ENCODE data around the gene USP11.

The USP11 gene

DNA sequence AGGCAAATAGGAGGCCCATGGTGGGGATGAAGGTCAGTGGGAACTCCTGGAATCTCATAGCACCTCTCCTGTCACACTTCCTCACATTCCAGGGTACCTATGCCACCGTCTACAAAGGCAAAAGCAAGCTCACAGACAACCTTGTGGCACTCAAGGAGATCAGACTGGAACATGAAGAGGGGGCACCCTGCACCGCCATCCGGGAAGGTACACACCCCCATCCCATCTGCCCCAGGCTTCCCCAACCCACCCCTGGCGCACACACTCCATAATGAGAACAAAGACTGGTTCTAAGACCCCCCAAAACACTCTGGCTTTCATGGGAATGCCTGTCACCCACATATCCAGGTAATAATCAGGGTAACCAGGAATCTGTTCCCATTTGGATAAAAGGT lies 7.9 kb upstream of the USP11 start:
- no peak for DNase-seq (ENCODE audit: low spot score)

GRCh38 chrX:47226071-47226470 lies 6.7 kb upstream of the USP11 start:
- DNase-seq (ENCODE audit: low spot score): no peak

DNA sequence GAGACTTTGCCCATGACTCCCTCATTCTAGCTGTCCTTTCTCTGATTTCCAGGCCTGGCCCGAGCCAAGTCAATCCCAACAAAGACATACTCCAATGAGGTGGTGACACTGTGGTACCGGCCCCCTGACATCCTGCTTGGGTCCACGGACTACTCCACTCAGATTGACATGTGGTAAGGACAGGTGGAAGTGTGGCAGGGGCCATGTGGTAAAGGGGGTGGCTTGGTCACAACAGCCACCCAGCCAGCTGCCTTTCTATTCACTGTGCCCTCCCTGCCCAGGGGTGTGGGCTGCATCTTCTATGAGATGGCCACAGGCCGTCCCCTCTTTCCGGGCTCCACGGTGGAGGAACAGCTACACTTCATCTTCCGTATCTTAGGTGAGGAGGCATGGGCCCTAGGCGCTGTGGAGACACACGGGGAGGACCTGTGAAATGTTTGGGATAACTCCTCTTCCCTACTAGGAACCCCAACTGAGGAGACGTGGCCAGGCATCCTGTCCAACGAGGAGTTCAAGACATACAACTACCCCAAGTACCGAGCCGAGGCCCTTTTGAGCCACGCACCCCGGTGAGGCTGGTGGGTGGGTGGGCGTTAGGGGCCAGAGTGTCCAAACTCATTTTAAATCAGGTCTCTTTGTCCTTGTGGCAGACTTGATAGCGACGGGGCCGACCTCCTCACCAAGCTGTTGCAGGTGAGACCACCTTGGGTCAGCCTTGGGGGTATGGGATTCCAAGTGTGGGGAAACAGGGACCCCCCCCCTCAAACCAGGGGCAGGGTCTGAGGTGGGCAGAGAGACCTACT lies 6.1 kb upstream of the USP11 start:
- no peak for DNase-seq (ENCODE audit: low spot score)

- DNase-seq (ENCODE audit: low spot score): no peak
Observed at GRCh38 chrX:47227334-47227583, 5.5 kb upstream of the USP11 start.

DNA sequence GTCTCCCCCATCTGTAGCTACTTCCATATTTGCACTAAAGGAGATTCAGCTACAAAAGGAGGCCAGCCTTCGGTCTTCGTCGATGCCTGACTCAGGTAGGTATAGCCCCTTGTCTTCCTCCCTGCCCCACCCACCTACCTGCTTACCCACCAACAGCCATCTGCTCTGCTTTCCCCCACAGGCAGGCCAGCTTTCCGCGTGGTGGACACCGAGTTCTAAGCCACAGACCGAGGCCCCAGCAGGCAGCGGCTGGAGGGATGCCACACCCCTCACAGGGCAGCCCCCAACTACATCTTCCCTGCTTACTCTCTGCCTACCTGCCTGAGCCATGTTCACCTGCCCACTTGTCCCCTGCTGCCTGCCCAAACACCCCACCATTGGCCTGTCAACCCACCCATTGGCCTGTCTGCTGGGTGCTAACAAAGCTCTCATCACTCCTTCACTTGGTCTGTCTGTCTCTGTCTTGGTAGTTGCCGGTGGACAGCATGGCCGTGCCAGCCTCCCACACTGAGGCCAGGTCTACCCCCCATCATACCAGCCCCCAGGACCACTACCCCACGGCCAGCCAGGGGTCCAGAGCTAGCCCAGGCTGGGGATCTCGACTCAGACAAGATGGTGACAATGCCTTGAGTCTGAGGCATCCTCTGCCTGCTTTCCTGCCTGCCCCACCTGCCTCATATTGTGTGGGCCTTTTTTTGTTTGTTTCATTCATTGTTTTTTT lies 4.1 kb upstream of the USP11 start:
- no peak for DNase-seq (ENCODE audit: low spot score)

DNA sequence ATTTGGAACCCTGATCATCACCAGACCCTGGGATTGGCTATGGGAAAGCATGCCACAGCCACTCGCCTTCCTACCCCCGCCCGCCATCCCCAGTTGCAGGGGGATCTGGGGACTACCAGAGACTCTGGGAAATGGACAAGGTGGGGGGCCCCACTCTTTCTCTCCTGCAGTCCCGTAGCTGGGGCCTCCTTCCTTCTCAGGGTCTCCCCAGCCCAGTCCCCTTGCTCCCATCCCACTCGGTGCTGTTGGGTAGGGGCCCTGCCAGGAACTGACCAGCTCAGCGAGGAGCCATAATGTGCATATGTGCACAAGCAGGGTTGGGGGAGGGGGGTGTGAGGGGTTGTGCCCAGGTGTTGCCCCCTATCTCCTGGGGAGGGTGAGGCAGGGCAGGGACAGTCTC lies 3.4 kb upstream of the USP11 start:
- DNase-seq (ENCODE audit: low spot score): no peak

DNA sequence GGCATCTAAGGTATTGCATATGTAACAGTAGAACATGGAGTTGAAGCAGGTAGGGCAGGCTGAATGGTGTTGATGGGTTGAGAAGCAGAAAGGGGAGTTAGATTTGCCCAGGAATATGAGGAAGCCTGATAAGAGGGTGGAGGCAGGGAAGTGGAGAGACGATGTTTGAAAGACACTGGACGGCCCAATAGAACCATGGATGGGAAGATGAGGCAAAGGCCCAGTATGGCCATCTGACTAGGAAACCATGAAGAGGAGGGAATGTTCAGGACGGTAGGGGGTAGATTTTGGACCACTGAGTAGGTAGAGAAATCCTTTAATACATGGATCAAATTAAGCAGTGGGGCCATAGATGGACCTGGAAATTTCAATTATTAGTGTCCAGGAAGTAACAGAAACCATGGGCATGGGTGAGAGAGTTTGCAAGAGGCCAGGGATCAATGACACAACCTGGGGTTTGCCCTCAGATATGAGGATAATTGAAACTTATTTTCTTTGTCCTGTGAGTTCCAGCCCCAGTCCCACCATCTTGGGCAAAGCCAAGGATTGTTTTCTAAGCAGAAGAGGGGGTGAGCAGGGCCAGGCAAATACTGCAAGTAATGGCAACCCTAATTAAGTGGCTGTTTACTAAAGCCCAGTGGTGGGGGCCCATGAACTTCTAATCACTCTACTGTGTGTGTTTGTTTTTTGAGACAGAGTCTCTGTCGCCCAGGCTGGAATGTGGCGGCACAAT lies 2.5 kb upstream of the USP11 start:
- no peak for DNase-seq (ENCODE audit: low spot score)

- no peak for DNase-seq (ENCODE audit: low spot score)
Observed at GRCh38 chrX:47231167-47231566, 1.6 kb upstream of the USP11 start.

- DNase-seq (ENCODE audit: low spot score): no peak
Observed at GRCh38 chrX:47232197-47232802, 509 bp upstream of the USP11 start.

GRCh38 chrX:47233333-47234113 lies 714 bp downstream of the USP11 start:
- DNase-seq (ENCODE audit: low spot score): peak; percentile 91

GRCh38 chrX:47234583-47234982 lies 1.8 kb downstream of the USP11 start:
- no peak for DNase-seq (ENCODE audit: low spot score)

DNA sequence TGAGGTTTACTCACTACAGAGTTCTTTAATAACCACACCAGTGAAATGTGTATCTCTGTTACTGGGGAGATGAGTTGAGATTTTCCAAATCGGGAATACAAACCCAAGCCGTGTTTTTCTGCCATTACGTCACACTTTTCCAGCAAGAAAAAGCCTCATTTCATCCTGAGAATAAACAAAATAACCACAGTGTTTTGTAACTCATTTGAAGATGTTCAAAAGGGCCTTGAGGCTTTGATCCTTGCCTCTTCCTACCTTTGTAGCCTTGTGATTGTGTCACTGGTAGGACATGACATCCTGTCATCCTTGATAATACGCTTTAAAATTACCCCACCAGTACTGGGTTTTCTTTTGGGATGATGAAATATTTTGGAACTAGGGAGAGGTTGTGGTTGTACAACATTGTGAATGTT lies 2.9 kb downstream of the USP11 start:
- DNase-seq (ENCODE audit: low spot score): no peak

GRCh38 chrX:47239199-47239598 lies 6.4 kb downstream of the USP11 start:
- no peak for DNase-seq (ENCODE audit: low spot score)

GRCh38 chrX:47239898-47240545 lies 7.2 kb downstream of the USP11 start:
- no peak for DNase-seq (ENCODE audit: low spot score)

DNA sequence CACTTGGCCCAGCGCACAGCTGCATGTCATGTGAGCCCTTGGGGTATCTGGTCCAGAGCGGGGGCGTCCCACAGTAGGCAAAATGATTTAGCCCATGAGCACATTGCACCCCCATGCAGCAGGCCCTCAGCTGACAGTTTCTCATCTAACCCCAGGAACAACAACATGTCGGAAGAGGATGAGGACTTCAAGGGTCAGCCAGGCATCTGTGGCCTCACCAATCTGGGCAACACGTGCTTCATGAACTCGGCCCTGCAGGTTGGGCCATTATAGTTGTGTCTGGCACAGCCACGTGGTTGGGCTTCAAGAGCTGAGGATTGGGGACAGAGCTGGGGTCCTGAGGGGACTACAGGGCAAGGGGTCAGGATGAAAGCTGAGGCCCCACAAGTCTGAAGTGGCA lies 7.8 kb downstream of the USP11 start:
- no peak for DNase-seq (ENCODE audit: low spot score)

- DNase-seq (ENCODE audit: low spot score): no peak
Observed at GRCh38 chrX:47241201-47242011, 8.6 kb downstream of the USP11 start.

DNA sequence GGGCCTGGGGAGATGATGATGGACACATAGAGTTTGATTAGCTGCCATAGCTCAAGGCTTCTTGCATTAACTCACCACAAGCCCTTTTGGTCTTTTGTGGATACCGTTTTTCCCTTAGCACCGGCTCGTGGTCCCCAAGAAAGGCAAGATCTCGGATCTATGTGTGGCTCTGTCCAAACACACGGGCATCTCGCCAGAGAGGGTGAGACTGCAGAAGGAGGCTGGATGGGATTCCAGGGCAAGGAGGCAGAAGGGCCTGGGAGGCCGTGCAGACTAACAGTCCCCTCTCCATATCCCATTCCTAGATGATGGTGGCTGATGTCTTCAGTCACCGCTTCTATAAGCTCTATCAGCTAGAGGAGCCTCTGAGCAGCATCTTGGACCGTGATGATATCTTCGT lies 9.5 kb downstream of the USP11 start:
- DNase-seq (ENCODE audit: low spot score): no peak

DNA sequence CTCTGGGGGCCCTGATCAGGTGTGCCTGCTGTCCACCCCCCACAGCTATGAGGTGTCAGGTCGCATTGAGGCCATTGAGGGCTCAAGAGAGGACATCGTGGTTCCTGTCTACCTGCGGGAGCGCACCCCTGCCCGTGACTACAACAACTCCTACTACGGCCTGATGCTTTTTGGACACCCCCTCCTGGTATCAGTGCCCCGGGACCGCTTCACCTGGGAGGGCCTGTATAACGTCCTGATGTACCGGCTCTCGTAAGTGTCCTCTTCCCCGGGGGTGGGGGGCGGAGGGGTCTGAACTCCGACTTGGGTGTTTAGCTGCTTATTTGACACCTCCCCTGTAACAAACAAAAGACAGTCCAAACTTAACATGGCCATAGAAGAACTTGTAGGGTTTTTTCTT lies 10.5 kb downstream of the USP11 start:
- DNase-seq (ENCODE audit: low spot score): no peak

DNA sequence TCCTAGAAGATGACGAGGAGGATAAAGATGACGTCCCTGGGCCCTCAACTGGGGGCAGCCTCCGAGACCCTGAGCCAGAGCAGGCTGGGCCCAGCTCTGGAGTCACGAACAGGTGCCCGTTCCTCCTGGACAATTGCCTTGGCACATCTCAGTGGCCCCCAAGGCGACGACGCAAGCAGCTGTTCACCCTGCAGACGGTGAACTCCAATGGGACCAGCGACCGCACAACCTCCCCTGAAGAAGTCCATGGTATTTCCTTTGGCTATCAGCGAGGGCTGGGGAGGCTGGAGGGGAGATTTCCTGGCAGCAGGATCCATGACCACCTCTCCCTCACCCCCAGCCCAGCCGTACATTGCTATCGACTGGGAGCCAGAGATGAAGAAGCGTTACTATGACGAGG lies 11.9 kb downstream of the USP11 start:
- no peak for DNase-seq (ENCODE audit: low spot score)

DNA sequence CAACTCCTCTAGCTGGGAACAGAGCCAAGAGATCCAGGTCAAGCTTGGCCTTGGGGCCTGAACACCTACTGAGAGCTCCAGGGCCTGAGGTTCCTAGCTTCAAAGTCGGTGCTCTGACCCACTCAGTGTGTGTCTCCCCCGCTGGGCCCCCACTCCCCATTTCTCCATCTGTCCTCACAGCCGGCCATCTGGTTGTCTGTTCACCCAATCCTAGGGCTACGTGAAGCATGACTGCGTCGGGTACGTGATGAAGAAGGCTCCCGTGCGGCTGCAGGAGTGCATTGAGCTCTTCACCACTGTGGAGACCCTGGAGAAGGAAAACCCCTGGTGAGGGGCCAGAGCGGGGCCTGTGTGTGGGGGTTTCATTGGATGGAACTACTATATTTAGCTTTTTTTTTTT lies 12.3 kb downstream of the USP11 start:
- no peak for DNase-seq (ENCODE audit: low spot score)
